Inflammatory macrophage (primary cell): Measurements from ENCODE around the gene CHRNA5.

ENCODE experiments used
- DNase-seq, 2 donors: peaks; one replicate each; pipeline ENCODE4 v3.0.0-alpha.2; 2020 to 2022

Gene CHRNA5

DNA sequence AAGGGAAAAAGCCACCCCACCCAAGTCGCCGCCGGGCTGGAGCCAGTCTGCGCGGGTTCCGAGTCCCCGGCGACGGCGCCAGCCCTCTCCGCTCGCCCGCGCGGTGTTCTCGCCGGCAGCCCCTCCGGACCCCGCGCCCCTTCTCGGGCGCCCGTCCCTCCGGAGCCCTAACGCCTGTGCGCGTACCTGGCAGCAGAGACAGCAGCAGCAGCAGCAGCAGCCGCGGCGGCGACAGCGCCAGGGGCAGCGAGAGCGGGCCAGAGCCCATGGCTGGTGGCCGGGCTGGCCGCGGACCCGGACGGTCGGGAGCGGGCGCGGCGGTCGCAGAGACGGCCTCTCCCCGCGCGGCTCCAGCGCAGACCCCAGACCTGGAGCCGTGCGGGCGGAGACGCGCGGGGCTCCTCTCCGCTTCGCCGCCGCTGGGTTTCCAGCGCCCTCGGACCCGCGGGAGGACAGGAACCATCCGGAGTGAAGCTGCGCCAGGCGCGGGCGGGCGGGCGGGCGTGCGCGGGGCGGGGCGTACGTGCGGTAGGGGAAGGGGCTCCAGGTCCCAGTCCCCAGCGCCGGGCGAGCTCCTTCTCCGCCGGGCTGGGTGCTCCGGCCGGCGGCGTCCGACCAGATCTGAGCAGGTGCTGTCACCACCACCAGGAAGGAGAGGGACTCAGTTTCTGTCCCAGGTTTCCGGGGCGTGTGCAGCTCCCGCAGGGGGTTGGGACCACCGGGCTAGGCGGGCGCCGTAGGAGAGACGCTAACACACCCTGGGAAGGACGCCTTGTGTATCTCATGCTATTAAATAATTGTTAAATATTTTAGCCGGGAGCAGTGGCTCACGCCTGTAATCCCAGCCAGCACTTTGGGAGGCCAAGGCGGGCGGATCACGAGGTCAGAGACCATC lies 55.5 kb downstream of the CHRNA5 start, which contains the start of gene CHRNA3:
Gene CHRNA3 (minus strand): TSS at position 470 of the 895 bp plus-strand sequence. CDS start 202 bp downstream, at position 268.
- no peak for DNase-seq

DNA sequence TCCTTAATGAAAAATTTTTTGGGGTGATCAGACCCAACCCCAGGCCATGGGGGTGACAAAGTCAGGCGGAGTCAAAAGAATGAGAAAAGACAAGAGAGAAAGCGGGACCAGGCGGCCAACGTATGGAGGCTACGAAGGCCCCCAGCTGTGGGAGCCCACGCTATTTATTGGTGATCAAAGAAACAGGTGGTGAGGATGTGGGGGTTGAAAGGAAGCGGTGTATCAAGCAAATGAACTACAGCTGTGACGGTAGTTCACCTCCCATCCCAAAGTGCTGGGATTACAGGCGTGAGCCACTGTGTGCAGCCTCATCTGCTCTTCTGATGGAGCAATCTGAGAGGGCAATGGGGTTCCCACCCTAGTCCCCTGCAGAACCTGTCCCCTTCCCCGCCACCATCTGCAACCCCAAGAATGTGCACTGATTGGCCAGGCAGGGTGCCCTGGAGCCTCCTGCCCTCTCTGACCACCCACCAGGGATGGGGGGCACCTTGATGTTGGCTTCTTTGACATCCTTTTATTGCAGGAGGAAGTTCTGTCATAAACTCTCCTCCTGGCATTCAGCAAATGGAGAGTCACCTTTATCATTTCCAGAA lies 56.6 kb downstream of the CHRNA5 start:
- DNase-seq: no peak

DNA sequence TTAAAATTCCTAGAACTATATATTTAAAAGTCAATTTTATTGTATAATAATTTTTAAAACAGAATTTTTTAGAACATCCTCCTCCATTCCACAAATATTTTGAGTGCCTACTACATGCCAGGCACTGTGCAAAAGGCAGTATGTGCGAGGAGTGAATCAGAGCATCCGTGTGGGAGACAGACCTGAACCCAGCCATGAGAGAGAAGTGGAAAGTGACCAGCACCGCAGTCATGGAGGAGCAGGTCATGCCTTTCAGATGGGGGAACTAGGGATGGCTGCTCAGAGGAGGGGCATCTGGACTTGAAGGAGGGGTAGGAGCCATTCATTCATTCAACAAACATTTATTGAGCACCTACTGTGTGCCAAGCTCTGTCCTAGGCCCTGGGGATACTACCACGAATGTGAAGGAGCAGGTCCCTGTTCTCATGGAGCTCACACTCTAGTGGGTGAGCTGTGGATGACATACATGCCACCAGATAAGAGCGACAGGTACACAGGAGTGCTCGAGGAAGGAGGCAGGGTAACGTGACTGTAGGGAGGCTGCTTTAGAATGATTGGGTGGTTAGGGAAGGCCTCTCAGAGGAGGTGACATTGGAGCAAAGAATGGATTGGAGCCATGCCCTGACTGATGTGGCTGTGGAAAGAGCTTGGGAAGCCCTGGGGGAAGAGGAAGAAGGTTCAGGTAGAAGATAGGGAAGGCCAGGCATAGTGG lies 58.6 kb downstream of the CHRNA5 start:
- no peak for DNase-seq

DNA sequence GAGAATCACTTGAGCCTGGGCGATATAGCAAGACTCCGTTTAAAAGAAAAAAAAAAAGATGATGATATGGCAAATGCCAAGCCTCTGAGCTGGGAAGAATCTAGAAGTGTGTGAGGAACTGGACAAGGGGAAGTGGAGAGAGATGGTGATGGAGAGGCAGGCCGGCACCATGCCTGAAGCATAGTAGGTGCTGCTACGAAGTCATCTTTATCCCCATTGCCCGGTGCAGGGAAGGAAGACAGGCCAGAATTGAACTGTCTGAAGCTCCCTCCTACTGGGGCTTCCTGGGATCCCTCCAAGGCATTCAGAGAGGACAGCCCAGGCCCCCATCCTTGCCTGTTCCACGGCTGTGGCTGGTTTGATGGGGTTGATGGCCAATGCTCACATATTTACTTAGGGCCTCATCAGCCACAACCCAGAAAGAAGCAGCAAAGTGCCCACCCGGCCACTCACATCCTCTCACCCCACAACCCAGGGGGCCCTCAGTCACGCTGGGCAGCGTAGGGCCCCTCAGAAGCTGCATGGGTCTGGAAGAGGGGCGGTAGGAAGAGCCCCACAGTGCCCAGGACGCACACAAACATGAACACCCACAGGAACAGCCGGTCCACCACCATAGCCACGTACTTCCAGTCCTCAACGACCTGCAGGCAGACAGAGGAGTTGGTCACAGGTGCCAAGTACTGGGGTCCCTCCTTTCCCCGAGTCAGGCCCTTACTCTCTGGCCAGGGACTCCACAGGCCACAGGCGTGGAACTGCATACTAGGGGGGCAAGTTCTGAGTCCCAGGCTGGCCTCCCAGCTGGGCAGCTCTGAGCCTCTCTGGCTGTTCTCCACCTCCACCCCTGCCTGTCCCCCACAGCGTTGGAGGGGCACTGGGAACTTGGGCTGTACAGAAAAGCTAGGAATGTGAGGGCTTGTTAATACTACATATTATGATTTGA lies 59.6 kb downstream of the CHRNA5 start:
- no peak for DNase-seq

DNA sequence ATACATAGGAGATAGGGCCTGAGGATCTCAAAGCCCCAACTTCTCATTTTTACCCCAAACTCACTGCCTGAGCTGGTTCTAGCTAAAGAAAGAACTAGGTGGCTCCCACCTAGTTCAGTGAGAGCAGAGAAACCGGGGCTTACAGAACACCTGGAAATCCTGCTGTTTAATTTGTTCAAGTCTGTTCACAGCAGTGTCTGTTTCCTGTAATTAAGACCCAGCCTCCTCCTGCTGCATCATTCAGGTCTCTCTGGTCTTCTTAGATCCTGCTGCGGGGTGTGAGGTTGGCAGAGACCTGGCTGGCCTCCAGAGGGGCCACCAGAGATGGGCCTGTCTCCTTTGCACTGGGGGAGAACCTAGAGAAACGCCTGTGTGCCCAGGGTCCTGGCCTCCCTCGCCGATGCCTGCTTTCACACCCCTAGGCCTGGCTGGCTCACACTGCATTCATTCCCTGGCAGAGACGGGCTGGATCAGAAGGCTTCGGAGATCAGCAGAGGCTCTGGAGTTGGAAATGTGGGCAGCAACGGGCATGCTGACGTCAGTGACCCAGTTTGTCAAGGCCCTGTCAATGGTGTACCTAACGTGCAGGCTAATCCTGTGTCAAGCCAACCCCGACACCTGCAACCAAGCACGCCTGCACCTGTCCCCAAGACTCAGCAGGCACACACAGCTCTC lies 60.4 kb downstream of the CHRNA5 start:
- no peak for DNase-seq

DNA sequence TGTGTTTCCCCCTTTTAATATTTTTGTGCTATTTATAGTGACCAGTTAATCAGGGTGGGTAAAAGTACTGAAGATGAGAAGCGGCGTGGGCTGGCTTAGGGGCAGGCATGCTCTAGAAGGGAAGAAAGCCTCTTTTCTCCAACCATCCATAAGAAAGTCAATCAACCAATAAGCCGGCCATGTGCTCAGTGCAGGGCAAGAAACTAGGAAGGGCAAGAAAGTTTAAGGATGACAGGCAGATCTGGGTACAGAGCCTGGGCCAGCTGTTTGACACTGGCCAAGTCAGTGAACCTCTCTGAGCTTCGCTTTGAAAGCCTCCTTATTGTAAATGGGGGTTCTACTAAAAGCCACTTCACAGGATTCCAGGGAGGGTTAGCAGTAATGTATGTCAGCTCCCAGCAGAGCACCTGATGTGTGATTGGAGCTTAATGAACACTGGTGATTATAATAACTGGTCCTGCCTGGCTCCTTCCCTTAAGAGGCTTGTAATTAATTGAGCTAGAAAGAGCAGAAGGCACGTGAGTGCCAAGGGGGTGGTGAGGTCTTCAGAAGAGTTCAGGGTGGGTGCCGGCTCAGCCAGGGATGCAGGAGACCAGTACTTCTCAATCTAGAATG lies 61.2 kb downstream of the CHRNA5 start:
- DNase-seq: no peak

DNA sequence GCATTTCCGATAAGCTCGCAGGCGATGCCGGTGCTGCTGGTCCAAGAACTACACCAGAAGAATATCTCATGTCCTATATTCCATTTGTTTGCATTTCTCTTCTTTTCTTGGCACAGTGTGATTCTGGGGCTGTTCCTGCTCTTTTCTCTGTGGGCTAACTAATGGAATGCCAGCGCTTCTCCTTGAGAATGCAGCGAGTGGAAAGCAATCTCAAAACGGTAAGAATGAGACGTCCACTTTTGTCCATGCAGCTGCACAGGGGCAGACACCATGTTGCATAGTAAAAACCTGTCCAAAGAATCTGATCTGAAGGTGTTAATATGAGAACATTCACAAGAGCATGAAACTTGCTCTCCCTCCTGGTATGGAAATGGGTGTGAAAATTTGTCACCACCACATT lies 62.0 kb downstream of the CHRNA5 start:
- DNase-seq: no peak

GRCh38 chr15:78628227-78628626 lies 62.9 kb downstream of the CHRNA5 start:
- DNase-seq: no peak

GRCh38 chr15:78629031-78629715 lies 63.9 kb downstream of the CHRNA5 start:
- no peak for DNase-seq

GRCh38 chr15:78629716-78630065 lies 64.4 kb downstream of the CHRNA5 start:
- no peak for DNase-seq

- no peak for DNase-seq
Observed at GRCh38 chr15:78630886-78631633, 65.7 kb downstream of the CHRNA5 start.

GRCh38 chr15:78633348-78633747 lies 68.0 kb downstream of the CHRNA5 start:
- DNase-seq: no peak

GRCh38 chr15:78634210-78635145 lies 69.2 kb downstream of the CHRNA5 start:
- DNase-seq: no peak

GRCh38 chr15:78635346-78635745 lies 70.0 kb downstream of the CHRNA5 start:
- DNase-seq: no peak

DNA sequence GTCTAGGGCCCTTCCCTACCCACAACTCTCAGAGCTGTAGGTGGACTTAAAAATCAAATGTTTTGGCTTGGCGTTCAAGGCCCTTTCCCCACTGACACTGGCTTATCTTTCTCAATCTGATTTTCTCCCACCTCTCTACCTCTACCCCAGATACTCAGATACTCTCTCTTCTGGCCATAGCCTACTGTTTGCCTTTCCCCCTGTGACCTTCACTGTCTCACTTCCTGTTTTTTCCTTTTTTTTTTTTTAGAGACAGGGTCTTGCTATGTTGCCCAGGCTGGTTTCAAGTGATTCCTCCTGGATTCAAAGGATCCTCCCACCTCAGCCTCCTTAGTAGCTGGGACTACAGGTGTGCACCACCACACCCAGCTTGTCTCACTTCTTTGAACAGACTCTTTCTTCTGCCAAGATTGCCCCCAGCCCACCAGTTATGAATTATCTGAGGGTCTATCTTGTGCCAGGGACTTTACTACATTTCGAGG lies 71.1 kb downstream of the CHRNA5 start:
- DNase-seq: no peak

GRCh38 chr15:78637776-78638435 lies 72.6 kb downstream of the CHRNA5 start:
- no peak for DNase-seq

GRCh38 chr15:78638658-78639314 lies 73.5 kb downstream of the CHRNA5 start:
- DNase-seq: peak; percentile 53 to 54
